Tibial artery (tissue), 4 donors: ENCODE data around the gene ANGPTL4.
"Not testable (repeated sequence)": the region's sequence is repeated elsewhere in the genome, so short reads cannot be mapped to it uniquely, and the experiment has no call there.

ENCODE experiments used
- DNase-seq, 2 donors: peaks; one replicate each; pipeline ENCODE4 v3.0.0-alpha.2; 2019
- H3K27ac ChIP-seq, 2 donors: fragments of 200-600 bp; sonication (generic) in 1 of 2; 1 replicate in 1 of 2; 2 replicates in 1 of 2; pipeline ENCODE4 v1.5.1; 2018 to 2019; ENCODE audit warnings: mild to moderate bottlenecking in 1 of 2
- H3K27me3 ChIP-seq, 2 donors: fragments of 200-600 bp; sonication (generic) in 1 of 2; one replicate each; pipeline versions ENCODE4 v1.5.1 to v1.6.0; 2016 to 2019
- H3K36me3 ChIP-seq, 3 donors: fragments of 200-600 bp; sonication (generic) in 2 of 3; one replicate each; pipeline ENCODE4 v1.5.1; 2016 to 2019; ENCODE audit warnings: mild to moderate bottlenecking in 2 of 3
- H3K4me1 ChIP-seq, 4 donors: fragments of 200-600 bp; sonication (generic) in 2 of 4; 1 replicate in 3 of 4; 2 replicates in 1 of 4; pipeline ENCODE4 v1.5.1; 2016 to 2019
- H3K4me3 ChIP-seq, 2 donors: fragments of 200-600 bp; sonication (generic) in 1 of 2; 1 replicate in 1 of 2; 2 replicates in 1 of 2; pipeline ENCODE4 v1.5.1; 2018 to 2019; ENCODE audit warnings: mild to moderate bottlenecking in 2 of 2
- H3K9me3 ChIP-seq, 3 donors: fragments of 200-600 bp; sonication (generic) in 1 of 3; one replicate each; pipeline ENCODE4 v1.5.1; 2016 to 2019
- intact Hi-C: fragments of 100-400 bp; cut with DNase I; formaldehyde crosslinking; loops from one replicate; pipeline ENCODE4 v1.15.0; 2023; ENCODE audit warnings: low total_unique reads
- TF ChIP-seq, protein P1 (sequence below), 2 experiments: fragments of 200-600 bp in 1 of 2; fragments of 450-650 bp in 1 of 2; IDR thresholded peaks; one replicate each; pipeline ENCODE4 v1.5.1; 2017 to 2019; ENCODE audit warnings: antibody characterized with exemption in 2 of 2, mild to moderate bottlenecking in 1 of 2, moderate library complexity in 1 of 2

The ANGPTL4 gene

DNA sequence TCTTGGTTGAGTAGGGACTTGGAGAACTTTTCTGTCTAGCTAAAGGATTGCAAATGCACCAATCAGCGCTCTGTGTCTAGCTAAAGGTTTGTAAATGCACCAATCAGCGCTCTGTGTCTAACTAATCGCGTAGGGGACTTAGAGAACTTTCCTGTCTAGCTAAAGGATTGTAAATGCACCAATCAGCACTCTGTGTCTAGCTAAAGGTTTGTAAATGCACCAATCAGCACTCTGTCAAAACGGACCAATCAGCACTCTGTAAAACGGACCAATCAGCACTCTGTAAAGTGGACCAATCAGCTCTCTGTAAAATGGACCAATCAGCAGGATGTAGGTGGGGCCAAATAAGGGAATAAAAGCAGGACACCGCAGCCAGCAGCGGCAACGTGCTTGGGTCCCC, 22.5 kb downstream of the ANGPTL4 start:
- H3K4me3 ChIP-seq, H3K9me3 ChIP-seq, intact Hi-C loops, H3K27ac ChIP-seq, H3K27me3 ChIP-seq, DNase-seq: not testable (repeated sequence)
- peaks cover 0 to 13% (median 9%) of the 10 kb centered on the region in 4 donors for H3K4me1 ChIP-seq
- H3K36me3 ChIP-seq, result peaks cover 0 to 11% (median 10%) of the 10 kb centered on the region in 3 donors

DNA sequence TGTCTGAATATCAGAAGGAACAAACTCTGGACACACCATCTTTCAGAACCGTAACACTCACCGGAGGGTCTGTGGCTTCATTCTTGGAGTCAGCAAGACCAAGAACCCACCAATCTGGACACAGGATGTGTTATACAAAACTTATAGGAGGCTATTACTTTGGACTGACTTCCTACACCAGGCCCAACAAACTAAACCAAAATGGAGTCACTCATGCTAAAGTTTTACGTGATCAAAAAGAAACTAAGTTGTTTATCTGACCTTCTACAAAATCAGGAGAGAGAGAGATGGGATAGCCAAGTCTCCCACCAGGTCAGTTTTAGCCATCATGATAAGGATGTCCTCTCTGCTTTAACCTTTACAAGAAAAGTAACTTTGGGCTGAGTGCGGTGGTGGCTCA, 23.0 kb downstream of the ANGPTL4 start:
- H3K27me3 ChIP-seq, result no peaks in the 10 kb centered on the region
- peaks cover 0 to 11% (median 10%) of the 10 kb centered on the region in 3 donors for H3K36me3 ChIP-seq
- H3K9me3 ChIP-seq, result no peaks in the 10 kb centered on the region
- intact Hi-C loops, result no loop called here
- H3K4me1 ChIP-seq, result peaks cover 0 to 19% (median 15%) of the 10 kb centered on the region in 4 donors
- TF ChIP-seq, protein P1, sequence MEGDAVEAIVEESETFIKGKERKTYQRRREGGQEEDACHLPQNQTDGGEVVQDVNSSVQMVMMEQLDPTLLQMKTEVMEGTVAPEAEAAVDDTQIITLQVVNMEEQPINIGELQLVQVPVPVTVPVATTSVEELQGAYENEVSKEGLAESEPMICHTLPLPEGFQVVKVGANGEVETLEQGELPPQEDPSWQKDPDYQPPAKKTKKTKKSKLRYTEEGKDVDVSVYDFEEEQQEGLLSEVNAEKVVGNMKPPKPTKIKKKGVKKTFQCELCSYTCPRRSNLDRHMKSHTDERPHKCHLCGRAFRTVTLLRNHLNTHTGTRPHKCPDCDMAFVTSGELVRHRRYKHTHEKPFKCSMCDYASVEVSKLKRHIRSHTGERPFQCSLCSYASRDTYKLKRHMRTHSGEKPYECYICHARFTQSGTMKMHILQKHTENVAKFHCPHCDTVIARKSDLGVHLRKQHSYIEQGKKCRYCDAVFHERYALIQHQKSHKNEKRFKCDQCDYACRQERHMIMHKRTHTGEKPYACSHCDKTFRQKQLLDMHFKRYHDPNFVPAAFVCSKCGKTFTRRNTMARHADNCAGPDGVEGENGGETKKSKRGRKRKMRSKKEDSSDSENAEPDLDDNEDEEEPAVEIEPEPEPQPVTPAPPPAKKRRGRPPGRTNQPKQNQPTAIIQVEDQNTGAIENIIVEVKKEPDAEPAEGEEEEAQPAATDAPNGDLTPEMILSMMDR (IDR thresholded peaks at IDR 0.05), result no peak
- DNase-seq, result no peak
- H3K4me3 ChIP-seq, result no peak overlapping the region
- no peak overlapping the region for H3K27ac ChIP-seq

DNA sequence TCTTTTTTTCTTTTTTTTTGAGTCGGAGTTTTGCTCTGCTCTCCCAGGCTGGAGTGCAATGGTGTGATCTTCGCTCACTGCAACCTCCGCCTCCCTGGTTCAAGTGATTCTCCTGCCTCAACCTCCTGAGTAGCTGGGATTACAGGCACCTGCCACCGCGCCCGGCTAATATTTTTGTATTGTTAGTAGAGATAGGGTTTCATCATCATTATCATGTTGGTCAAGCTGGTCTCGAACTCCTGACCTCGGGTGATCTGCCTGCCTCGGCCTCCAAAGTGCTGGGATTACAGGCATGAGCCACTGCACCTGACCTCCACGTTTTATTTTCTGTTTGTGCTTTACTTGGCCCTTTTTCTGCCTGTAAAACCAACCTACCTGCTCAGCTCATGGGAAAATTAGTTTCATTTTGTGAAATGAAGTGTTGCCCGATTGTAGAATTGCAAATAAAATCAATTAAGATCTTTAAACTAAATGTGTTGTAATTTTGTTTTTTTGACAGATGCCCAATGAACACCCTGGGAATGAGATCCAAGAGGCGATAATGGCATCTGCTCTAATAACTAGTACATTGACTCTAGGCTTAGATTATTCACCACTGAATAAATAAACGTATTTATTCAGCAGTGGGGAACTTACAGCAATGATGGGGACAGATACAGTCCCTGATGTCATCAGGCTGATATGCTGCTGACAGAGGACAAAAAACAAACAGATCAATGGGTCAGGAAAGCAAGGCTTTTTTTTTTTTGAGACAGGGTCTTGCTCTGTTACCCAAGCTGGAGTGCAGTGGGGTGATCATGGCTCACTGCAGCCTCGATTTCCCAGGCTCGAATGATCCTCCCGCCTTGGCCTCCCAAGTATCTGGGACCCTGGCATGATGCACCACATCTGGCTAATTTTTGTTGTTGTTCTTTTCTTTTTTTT, 24.0 kb downstream of the ANGPTL4 start:
- Histone ChIP-seq H3K27me3 (no peaks in the 10 kb centered on the region), H3K4me3 (no peak overlapping the region), H3K9me3 (no peaks in the 10 kb centered on the region), H3K27ac (peak overlapping the region in 1 of 2 donors; percentile 81), H3K4me1 (peaks cover 0 to 28% (median 23%) of the 10 kb centered on the region in 4 donors), H3K36me3 (peaks cover 0 to 11% (median 10%) of the 10 kb centered on the region in 3 donors)
- TF ChIP-seq, protein P1 (IDR thresholded peaks at IDR 0.05), result no peak
- DNase-seq, result no peak
- intact Hi-C loops, result no loop called here

DNA sequence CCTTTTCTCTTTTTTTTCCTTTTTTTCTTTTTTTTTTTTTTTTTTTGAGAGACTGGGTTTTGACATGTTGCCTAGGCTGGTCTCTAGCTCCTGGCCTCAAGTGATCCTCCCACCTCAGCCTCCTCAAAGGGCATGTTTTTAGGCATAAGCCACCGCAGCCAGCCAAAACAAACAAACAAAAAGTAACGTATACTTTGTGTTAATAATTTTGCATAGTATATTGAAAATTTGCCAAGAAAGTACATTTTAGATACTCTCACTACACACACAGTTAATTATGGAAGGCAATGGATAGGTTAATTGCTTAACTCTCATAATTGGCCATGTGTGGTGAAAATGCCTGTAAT, 24.6 kb downstream of the ANGPTL4 start:
- H3K9me3 ChIP-seq, result no peaks in the 10 kb centered on the region
- peaks cover 4 to 35% (median 30%) of the 10 kb centered on the region in 4 donors for H3K4me1 ChIP-seq
- H3K36me3 ChIP-seq, result peaks cover 0 to 11% (median 10%) of the 10 kb centered on the region in 3 donors
- H3K4me3 ChIP-seq, result no peak overlapping the region
- H3K27ac ChIP-seq, result peak overlapping the region in 1 of 2 donors; percentile 81
- no peaks in the 10 kb centered on the region for H3K27me3 ChIP-seq
- DNase-seq, result no peak
- intact Hi-C loops, result no loop called here
- TF ChIP-seq, protein P1 (IDR thresholded peaks at IDR 0.05), result no peak

DNA sequence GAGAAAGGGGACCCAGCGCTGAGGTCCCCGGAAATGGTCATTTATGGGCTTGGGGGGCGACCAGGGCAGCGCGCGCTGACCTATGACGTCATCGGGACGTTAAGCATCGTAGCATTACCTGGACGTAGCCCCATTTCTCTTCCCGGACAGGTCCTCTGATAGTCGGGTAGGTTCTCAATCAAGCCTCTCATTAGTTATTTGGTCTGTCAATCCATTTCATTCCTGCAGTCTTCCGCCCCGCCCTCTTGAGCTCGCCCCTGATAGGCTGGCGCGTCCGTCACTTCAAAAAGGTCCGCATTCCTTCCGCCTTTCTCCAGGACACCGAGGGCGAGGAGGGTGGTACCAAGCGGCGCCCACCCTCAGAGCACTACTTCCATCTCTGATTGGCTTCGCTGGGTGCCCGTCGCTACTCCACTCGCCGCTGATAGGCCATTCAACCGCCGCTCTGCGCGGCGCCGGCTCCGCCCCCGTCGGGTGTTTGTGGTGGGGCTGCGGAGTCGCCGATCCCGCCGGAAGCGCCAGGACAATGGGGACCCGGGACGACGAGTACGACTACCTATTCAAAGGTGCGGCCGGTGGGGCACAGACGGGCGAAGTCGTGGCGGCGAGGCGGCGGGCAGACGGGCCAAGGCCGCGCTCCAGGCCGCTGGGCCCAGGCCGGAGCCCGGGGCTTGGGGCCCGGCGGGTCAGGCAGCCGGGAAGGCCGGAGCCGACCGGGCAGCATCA, 26.1 kb downstream of the ANGPTL4 start, which contains the start of gene RAB11B:
Gene RAB11B (plus strand): TSS at position 470 of the 726 bp plus-strand sequence. CDS start 57 bp downstream, at position 527.
- H3K4me1 ChIP-seq, result peaks cover 4 to 49% (median 41%) of the 10 kb centered on the region in 4 donors

More for the DNA sequence above, 26.1 kb downstream of the ANGPTL4 start, which contains the start of gene RAB11B:
- Histone ChIP-seq H3K4me3 (peak within 1 kb of the TSS; percentile 84 to 92), H3K27ac (peak within 1 kb of the TSS; percentile 99 to 100), H3K9me3 (no peaks in the 10 kb centered on the region), H3K27me3 (no peaks in the 10 kb centered on the region), H3K36me3 (peaks cover 0 to 11% (median 10%) of the 10 kb centered on the region in 3 donors)
- intact Hi-C loops, result loop anchor here (2.0 kb wide), 1 partner anchor 27 kb away; no protein-coding TSS in a partner anchor
- DNase-seq, result peak; percentile 100
- TF ChIP-seq, protein P1 (IDR thresholded peaks at IDR 0.05), result peak in 1 of 2 experiments; percentile 22
